Measurements from ENCODE around the gene HNRNPAB.

- TF ChIP-seq POLR2A (IDR thresholded peaks at IDR 0.05), result no peak
- no peak for TF ChIP-seq CTCF (IDR thresholded peaks at IDR 0.05)
These were observed 38.1 kb downstream of the HNRNPAB start for GRCh38 chr5:178242416-178242815.

Measured in testis (tissue), 2 donors.